ENCODE measurements around the gene ELOVL2.
"Not testable (repeated sequence)": the region's sequence is repeated elsewhere in the genome, so short reads cannot be mapped to it uniquely, and the experiment has no call there.

Gene ELOVL2

GRCh38 chr6:11021714-11022113 is 22.4 kb downstream of the ELOVL2 start:
- no peak for DNase-seq (ENCODE audit: low read depth, low spot score)

- no peak for DNase-seq (ENCODE audit: low read depth, low spot score)
These were observed 23.1 kb downstream of the ELOVL2 start for GRCh38 chr6:11021003-11021402.

- no peak for DNase-seq (ENCODE audit: low read depth, low spot score)
These were observed 25.9 kb downstream of the ELOVL2 start for GRCh38 chr6:11018225-11018624.

GRCh38 chr6:11017090-11017489 is 27.0 kb downstream of the ELOVL2 start:
- DNase-seq (ENCODE audit: low read depth, low spot score) = no peak

- DNase-seq (ENCODE audit: low read depth, low spot score) = no peak
These were observed 27.7 kb downstream of the ELOVL2 start for GRCh38 chr6:11016452-11016851.

- DNase-seq (ENCODE audit: low read depth, low spot score) = no peak
These were observed 29.0 kb downstream of the ELOVL2 start for GRCh38 chr6:11015102-11015501.

- DNase-seq (ENCODE audit: low read depth, low spot score) = no peak
These were observed 30.4 kb downstream of the ELOVL2 start for GRCh38 chr6:11013721-11014070.

- DNase-seq (ENCODE audit: low read depth, low spot score) = no peak
These were observed 31.0 kb downstream of the ELOVL2 start for GRCh38 chr6:11012976-11013720.

- DNase-seq (ENCODE audit: low read depth, low spot score) = no peak
These were observed 31.8 kb downstream of the ELOVL2 start for GRCh38 chr6:11012295-11012754.

- DNase-seq (ENCODE audit: low read depth, low spot score) = no peak
These were observed 32.3 kb downstream of the ELOVL2 start for GRCh38 chr6:11011787-11012234.

- DNase-seq (ENCODE audit: low read depth, low spot score) = no peak
These were observed 34.8 kb downstream of the ELOVL2 start for GRCh38 chr6:11009353-11009752.

GRCh38 chr6:11008821-11009220 is 35.3 kb downstream of the ELOVL2 start:
- DNase-seq (ENCODE audit: low read depth, low spot score) = no peak

GRCh38 chr6:11007715-11008608 is 36.1 kb downstream of the ELOVL2 start:
- no peak for DNase-seq (ENCODE audit: low read depth, low spot score)

GRCh38 chr6:11006061-11006460 is 38.0 kb downstream of the ELOVL2 start:
- DNase-seq (ENCODE audit: low read depth, low spot score) = no peak

- DNase-seq (ENCODE audit: low read depth, low spot score) = not testable (repeated sequence)
These were observed 40.8 kb downstream of the ELOVL2 start for GRCh38 chr6:11003297-11003696.

- DNase-seq (ENCODE audit: low read depth, low spot score) = no peak
These were observed 41.9 kb downstream of the ELOVL2 start for GRCh38 chr6:11002176-11002575.

GRCh38 chr6:10999994-11000393 is 44.1 kb downstream of the ELOVL2 start:
- no peak for DNase-seq (ENCODE audit: low read depth, low spot score)

- no peak for DNase-seq (ENCODE audit: low read depth, low spot score)
These were observed 48.9 kb downstream of the ELOVL2 start for GRCh38 chr6:10995114-10995707.

GRCh38 chr6:10993896-10994295 is 50.2 kb downstream of the ELOVL2 start:
- DNase-seq (ENCODE audit: low read depth, low spot score) = no peak

- no peak for DNase-seq (ENCODE audit: low read depth, low spot score)
These were observed 53.0 kb downstream of the ELOVL2 start for GRCh38 chr6:10991115-10991514.

- DNase-seq (ENCODE audit: low read depth, low spot score) = no peak
These were observed 54.5 kb downstream of the ELOVL2 start for GRCh38 chr6:10989587-10989986.

GRCh38 chr6:10984959-10985358 is 59.1 kb downstream of the ELOVL2 start:
- DNase-seq (ENCODE audit: low read depth, low spot score) = not testable (repeated sequence)

Measured in activated naive CD8-positive, alpha-beta T cell treated with anti-CD3 and anti-CD28 coated beads, Interleukin-2, amount 50 U/mL, for 16 hours (primary cell).